ENCODE data around the gene KMT2E.

The KMT2E gene

DNA sequence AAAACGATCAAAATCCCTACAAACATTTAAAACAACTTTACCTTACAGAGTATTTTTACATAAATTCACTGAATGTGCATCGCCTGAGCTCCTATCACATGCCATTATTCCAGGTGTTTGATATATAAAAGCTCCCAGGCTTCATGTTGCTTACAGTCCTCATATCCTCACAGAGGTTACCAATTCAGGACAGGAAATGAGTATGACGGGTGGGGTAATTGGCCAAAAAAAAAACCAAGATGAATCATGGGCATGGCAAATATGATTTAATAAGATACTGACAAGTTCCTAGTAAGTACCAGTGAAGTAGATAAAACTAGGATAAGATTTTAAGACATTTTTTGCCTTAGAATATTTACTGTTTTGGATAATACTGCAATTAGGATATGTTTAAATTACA, 135.8 kb downstream of the KMT2E start:
- DNase-seq (ENCODE audit: low spot score): peak; percentile 87
- TF ChIP-seq, protein P1, sequence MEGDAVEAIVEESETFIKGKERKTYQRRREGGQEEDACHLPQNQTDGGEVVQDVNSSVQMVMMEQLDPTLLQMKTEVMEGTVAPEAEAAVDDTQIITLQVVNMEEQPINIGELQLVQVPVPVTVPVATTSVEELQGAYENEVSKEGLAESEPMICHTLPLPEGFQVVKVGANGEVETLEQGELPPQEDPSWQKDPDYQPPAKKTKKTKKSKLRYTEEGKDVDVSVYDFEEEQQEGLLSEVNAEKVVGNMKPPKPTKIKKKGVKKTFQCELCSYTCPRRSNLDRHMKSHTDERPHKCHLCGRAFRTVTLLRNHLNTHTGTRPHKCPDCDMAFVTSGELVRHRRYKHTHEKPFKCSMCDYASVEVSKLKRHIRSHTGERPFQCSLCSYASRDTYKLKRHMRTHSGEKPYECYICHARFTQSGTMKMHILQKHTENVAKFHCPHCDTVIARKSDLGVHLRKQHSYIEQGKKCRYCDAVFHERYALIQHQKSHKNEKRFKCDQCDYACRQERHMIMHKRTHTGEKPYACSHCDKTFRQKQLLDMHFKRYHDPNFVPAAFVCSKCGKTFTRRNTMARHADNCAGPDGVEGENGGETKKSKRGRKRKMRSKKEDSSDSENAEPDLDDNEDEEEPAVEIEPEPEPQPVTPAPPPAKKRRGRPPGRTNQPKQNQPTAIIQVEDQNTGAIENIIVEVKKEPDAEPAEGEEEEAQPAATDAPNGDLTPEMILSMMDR (conservative IDR thresholded peaks at IDR 0.05; ENCODE audit: low read depth): no peak
- peak overlapping the region; percentile 72 for H3K27ac ChIP-seq
- ChIA-PET POLR2A (ENCODE audit: low non-redundant PET) (no interaction called here), CTCF (no interaction called here)

DNA sequence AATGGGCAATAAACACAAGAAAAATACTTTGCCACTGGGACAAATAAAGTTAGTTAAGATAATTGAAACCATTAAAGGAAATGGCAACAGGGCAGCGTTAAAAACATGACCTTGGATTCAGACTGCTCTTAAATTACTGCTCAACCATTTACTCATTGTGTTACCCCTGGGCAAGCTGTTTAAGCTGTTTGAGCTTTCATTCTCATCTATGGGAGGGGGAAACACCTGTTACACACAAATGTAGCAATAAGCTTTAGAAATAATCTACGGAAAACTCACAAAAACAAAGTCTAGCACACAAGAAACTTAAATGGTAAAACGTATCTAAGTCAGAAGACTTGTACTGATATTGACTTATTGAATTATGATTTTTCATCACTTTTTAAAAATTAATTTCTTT, 137.1 kb downstream of the KMT2E start:
- POLR2A ChIA-PET (ENCODE audit: low non-redundant PET): no interaction called here
- DNase-seq (ENCODE audit: low spot score): no peak
- TF ChIP-seq, protein P1 (conservative IDR thresholded peaks at IDR 0.05; ENCODE audit: low read depth): no peak
- H3K27ac ChIP-seq: no peak overlapping the region
- CTCF ChIA-PET: no interaction called here

DNA sequence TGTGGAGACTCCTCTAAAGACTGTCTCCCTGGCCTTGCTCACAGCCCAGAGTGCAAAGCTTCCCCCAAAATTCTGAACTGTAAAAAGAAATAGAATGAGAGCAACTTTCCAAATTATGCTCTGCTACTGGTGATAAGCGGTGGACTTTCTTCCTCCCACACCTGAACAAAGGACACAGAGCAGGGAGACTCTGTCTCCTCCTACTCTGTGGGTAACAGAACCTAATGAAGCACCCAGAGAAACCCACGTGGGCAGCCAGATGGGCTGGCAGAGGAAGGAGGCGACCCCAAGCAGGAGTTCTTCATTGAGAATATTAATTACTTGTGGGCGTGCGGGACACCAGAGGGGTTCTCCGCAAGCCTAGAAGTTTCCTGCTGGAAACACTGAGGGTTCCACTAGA, 139.5 kb downstream of the KMT2E start:
- CTCF ChIA-PET: no interaction called here
- POLR2A ChIA-PET (ENCODE audit: low non-redundant PET): no interaction called here

DNA sequence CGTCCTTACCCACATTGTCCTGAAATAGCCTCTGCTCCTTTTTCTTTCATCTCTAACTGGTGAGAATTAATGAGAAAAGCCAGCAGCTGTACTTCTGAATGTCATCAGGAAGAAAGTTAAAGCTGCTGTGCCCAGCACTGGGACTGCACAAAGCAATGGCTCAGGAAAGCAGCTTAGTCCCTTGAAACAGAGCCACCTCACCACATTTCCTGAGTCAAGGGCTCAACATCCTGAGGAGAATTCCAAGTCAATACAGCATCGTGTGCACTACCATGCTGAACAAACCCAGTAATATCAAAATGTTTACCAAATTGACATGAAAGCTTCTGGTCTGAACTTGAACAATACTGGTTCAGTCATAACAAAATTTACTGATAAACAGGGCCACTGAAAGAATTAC, 140.1 kb downstream of the KMT2E start:
- TF ChIP-seq, protein P1 (conservative IDR thresholded peaks at IDR 0.05; ENCODE audit: low read depth): no peak
- no peak for DNase-seq (ENCODE audit: low spot score)
- ChIA-PET CTCF (interaction anchor here (0.6 kb wide), 1 partner anchor 183 kb away, joined by 4 read pairs; no protein-coding TSS in a partner anchor), POLR2A (ENCODE audit: low non-redundant PET) (no interaction called here)
- no peak overlapping the region for H3K27ac ChIP-seq

More for the DNA sequence above, 139.5 kb downstream of the KMT2E start:
- no peak overlapping the region for H3K27ac ChIP-seq
- TF ChIP-seq, protein P1 (conservative IDR thresholded peaks at IDR 0.05; ENCODE audit: low read depth): no peak
- no peak for DNase-seq (ENCODE audit: low spot score)

DNA sequence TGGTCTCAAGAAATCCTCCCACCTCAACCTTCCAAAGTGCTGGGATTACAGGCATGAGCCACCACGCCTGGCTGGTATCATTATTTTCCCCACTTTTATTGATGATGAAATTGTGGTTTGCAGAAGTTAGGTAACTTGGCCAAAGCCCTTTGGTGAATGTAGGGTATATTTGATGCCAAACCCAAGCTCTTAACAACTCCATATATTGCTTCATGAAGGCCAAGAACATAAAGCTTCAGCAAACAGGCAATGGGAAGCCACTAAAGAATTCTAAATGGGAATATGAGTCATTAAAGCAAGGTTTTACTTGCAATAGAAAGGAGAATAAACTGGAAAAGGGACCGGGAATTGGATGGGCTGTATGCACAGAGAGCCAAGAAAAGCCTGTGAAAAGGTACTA, 142.7 kb downstream of the KMT2E start:
- no peak for DNase-seq (ENCODE audit: low spot score)
- peak overlapping the region; percentile 70 for H3K27ac ChIP-seq
- ChIA-PET POLR2A (ENCODE audit: low non-redundant PET) (no interaction called here), CTCF (interaction anchor here (0.5 to 0.6 kb wide), 2 partner anchors 212 to 1633 kb away, joined by 3 to 4 read pairs; no protein-coding TSS in a partner anchor)
- TF ChIP-seq, protein P1 (conservative IDR thresholded peaks at IDR 0.05; ENCODE audit: low read depth): no peak

DNA sequence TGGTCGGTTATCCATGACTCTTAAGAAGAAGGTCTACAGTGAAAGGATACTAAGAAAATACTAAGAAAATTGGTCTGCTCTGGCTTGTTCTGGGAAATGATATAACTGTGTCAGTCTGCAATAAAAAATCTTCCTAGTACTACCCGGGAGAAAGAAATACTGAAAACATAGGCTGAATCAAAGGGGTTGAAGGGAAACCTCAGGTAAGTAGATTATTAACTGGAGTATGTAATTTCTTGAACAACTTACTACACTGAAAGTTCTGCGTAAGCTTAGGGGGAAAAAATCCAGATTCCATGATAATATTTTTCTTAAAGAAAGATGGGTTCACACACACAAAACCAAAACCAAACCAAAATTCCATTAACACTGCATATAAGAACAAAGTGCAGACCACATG, 143.3 kb downstream of the KMT2E start:
- H3K27ac ChIP-seq: no peak overlapping the region
- TF ChIP-seq, protein P1 (conservative IDR thresholded peaks at IDR 0.05; ENCODE audit: low read depth): no peak
- ChIA-PET CTCF (interaction anchor here (0.6 kb wide), 2 partner anchors 265 to 1633 kb away, joined by 3 read pairs; no protein-coding TSS in a partner anchor), POLR2A (ENCODE audit: low non-redundant PET) (no interaction called here)
- no peak for DNase-seq (ENCODE audit: low spot score)

DNA sequence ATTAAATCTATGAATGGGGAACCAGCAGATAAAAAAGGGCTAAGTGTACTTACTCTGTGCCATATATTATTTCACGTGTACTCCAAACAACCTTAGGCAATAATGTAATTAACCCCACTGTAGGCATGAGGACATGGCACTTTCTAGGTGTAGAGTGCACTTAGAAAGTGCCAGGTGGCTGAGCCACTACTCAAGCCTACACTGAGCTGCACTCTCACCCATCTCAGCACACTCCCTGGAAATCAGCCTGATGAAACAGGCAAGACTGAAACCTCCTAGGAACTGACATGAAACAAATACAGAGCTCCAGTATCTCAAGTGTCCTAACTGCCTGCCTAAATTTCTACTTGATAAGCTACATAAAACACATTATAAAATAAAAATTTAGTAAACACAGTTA, 147.4 kb downstream of the KMT2E start:
- CTCF ChIA-PET: no interaction called here
- POLR2A ChIA-PET (ENCODE audit: low non-redundant PET): no interaction called here
- H3K27ac ChIP-seq: no peak overlapping the region
- no peak for DNase-seq (ENCODE audit: low spot score)
- TF ChIP-seq, protein P1 (conservative IDR thresholded peaks at IDR 0.05; ENCODE audit: low read depth): no peak

All from RWPE1 (cell line).